Gastroesophageal sphincter (tissue), 3 donors: ENCODE results near the gene NNAT.

Source experiments
- CTCF ChIP-seq, 4 experiments: fragments of 200-600 bp in 2 of 4; fragments of 450-650 bp in 2 of 4; sonication (generic) in 1 of 4; IDR thresholded peaks; one replicate each; pipeline ENCODE4 v1.5.1; 2017 to 2019; ENCODE audit warnings: antibody characterized with exemption in 4 of 4, mild to moderate bottlenecking in 2 of 4, moderate library complexity in 2 of 4
- EP300 ChIP-seq: sonication (generic); formaldehyde crosslinking; IDR thresholded peaks from one replicate; pipeline ENCODE4 v1.6.1; 2017; ENCODE audit warnings: antibody characterized with exemption, mild to moderate bottlenecking
- POLR2A ChIP-seq, 2 donors: fragments of 450-650 bp; IDR thresholded peaks; one replicate each; pipeline ENCODE4 v1.6.1; 2017; ENCODE audit warnings: antibody characterized with exemption in 2 of 2, mild to moderate bottlenecking in 2 of 2, moderate library complexity in 1 of 2
- POLR2AphosphoS5 ChIP-seq: sonication (generic); formaldehyde crosslinking; IDR thresholded peaks from one replicate; pipeline ENCODE4 v1.6.1; 2017; ENCODE audit warnings: antibody characterized with exemption

DNA sequence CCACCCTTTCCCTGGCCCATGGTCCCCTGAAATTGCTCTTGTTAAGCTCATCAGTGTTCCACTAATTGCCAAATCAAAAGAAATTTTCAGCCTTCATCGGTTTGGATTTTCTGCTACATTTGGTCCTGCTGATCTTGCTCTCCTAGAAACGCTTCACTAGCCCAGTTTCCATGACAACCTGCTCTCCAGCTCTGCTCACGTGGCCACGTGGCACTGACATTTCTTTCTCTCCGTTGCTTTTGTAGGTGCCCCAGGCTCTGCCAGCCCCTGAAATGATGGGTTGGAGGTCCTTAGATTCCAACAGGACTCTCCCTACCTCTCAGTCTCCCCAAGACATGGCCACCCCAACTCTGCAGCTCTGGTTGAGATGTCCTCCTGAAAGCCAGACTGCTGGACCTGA lies 45.8 kb upstream of the NNAT start:
- TF ChIP-seq POLR2AphosphoS5 (no peak), EP300 (no peak), CTCF (IDR thresholded peaks at IDR 0.05) (no peak), POLR2A (IDR thresholded peaks at IDR 0.05) (no peak)
